Liver (tissue), 9 donors: ENCODE data around the gene TSPAN17. TPM values are rescaled to one million over a fixed set of nuclear protein-coding genes. Genes with fewer than 3 reads are reported as not detected.

Source experiments
- DNase-seq: peaks from one replicate; pipeline ENCODE4 v3.0.0-alpha.2; 2017; ENCODE audit warnings: low spot score
- H3K27ac ChIP-seq, 2 donors: one replicate each; pipeline ENCODE4 v1.7.0; 2013; ENCODE audit warnings: inconsistent platforms in 2 of 2, low read length in 2 of 2, control low read depth in 1 of 2, low read depth in 1 of 2, mild to moderate bottlenecking in 1 of 2
- H3K27me3 ChIP-seq, 4 donors: one replicate each; pipeline versions ENCODE4 v1.6.1 to v1.7.0; 2013; ENCODE audit warnings: low read length in 3 of 4, inconsistent platforms in 1 of 4, mild to moderate bottlenecking in 1 of 4, moderate library complexity in 1 of 4; ENCODE audit not compliant: control insufficient read depth in 4 of 4, insufficient read depth in 4 of 4
- H3K36me3 ChIP-seq, 4 donors: one replicate each; pipeline versions ENCODE4 v1.6.1 to v1.7.0; 2013; ENCODE audit warnings: low read length in 3 of 4, mild to moderate bottlenecking in 3 of 4, low read depth in 1 of 4, moderate library complexity in 1 of 4; ENCODE audit not compliant: control insufficient read depth in 4 of 4, insufficient read depth in 3 of 4
- H3K4me1 ChIP-seq, 4 donors: one replicate each; pipeline versions ENCODE4 v1.6.1 to v1.7.0; 2013; ENCODE audit warnings: low read length in 3 of 4, mild to moderate bottlenecking in 3 of 4, moderate library complexity in 1 of 4; ENCODE audit not compliant: control insufficient read depth in 4 of 4, insufficient read depth in 4 of 4
- H3K4me3 ChIP-seq, 3 donors: one replicate each; pipeline versions ENCODE4 v1.6.1 to v1.7.0; 2013; ENCODE audit warnings: low read length in 3 of 3, control low read depth in 1 of 3, low read depth in 1 of 3, mild to moderate bottlenecking in 1 of 3
- H3K9ac ChIP-seq, 2 donors: one replicate each; pipeline ENCODE4 v1.7.0; 2013; ENCODE audit warnings: low read length in 2 of 2, mild to moderate bottlenecking in 2 of 2, moderate library complexity in 2 of 2, control low read depth in 1 of 2, low read depth in 1 of 2
- H3K9me3 ChIP-seq, 4 donors: one replicate each; pipeline versions ENCODE4 v1.6.1 to v1.7.0; 2013; ENCODE audit warnings: low read length in 3 of 4; ENCODE audit not compliant: control insufficient read depth in 4 of 4
- EGR1 ChIP-seq, 2 donors: IDR thresholded peaks; 2 replicates each; pipeline ENCODE4 v1.6.1; 2016 to 2018; ENCODE audit warnings: antibody characterized with exemption in 2 of 2, low read depth in 2 of 2
- FOXA1 ChIP-seq: IDR thresholded peaks from 2 replicates; pipeline ENCODE4 v1.6.1; 2016; ENCODE audit warnings: antibody characterized with exemption
- FOXA2 ChIP-seq: IDR thresholded peaks from 2 replicates; pipeline ENCODE4 v1.6.1; 2016; ENCODE audit warnings: antibody characterized with exemption
- GABPA ChIP-seq, 2 donors: IDR thresholded peaks in 1 of 2; conservative IDR thresholded peaks in 1 of 2; 2 replicates each; pipeline ENCODE4 v1.6.1; 2016; ENCODE audit warnings: antibody characterized with exemption in 2 of 2, mild to moderate bottlenecking in 1 of 2, moderate library complexity in 1 of 2
- HNF4A ChIP-seq, 2 donors: conservative IDR thresholded peaks; 2 replicates each; pipeline ENCODE4 v1.6.1; 2016; ENCODE audit warnings: antibody characterized with exemption in 2 of 2, mild to moderate bottlenecking in 2 of 2
- HNF4G ChIP-seq: IDR thresholded peaks from 2 replicates; pipeline ENCODE4 v1.6.1; 2016; ENCODE audit warnings: antibody characterized with exemption
- JUND ChIP-seq, 2 donors: IDR thresholded peaks; 2 replicates each; pipeline ENCODE4 v1.6.1; 2016; ENCODE audit warnings: antibody characterized with exemption in 2 of 2
- NR2F2 ChIP-seq: IDR thresholded peaks from 2 replicates; pipeline ENCODE4 v1.6.1; 2016; ENCODE audit warnings: antibody characterized with exemption
- RAD21 ChIP-seq, 2 donors: IDR thresholded peaks; 2 replicates each; pipeline ENCODE4 v1.6.1; 2016; ENCODE audit warnings: antibody characterized with exemption in 2 of 2, mild to moderate bottlenecking in 2 of 2
- REST ChIP-seq: IDR thresholded peaks from 2 replicates; pipeline ENCODE4 v1.6.1; 2016; ENCODE audit warnings: antibody characterized with exemption, mild to moderate bottlenecking
- RXRA ChIP-seq, 2 donors: IDR thresholded peaks; 2 replicates each; pipeline ENCODE4 v1.6.1; 2017 to 2018; ENCODE audit warnings: antibody characterized with exemption in 2 of 2, mild to moderate bottlenecking in 1 of 2
- SP1 ChIP-seq: IDR thresholded peaks from 2 replicates; pipeline ENCODE4 v1.6.1; 2018; ENCODE audit warnings: antibody characterized with exemption, mild to moderate bottlenecking
- TAF1 ChIP-seq: conservative IDR thresholded peaks from 2 replicates; pipeline ENCODE4 v1.6.1; 2016; ENCODE audit warnings: antibody characterized with exemption, mild to moderate bottlenecking
- YY1 ChIP-seq: IDR thresholded peaks from 2 replicates; pipeline ENCODE4 v1.6.1; 2016; ENCODE audit warnings: antibody characterized with exemption, mild to moderate bottlenecking
- ZBTB33 ChIP-seq: IDR thresholded peaks from 2 replicates; pipeline ENCODE4 v1.6.1; 2016; ENCODE audit warnings: antibody characterized with exemption
- WGBS: extraction: QIAGEN DNeasy Blood & Tissue Kit; methylation state at CpG from one replicate; pipeline ENCODE4 v1.1.7; 2013; 5-methylcytosine and 5-hydroxymethylcytosine counted together
- polyA plus RNA-seq, 2 donors: library from polyadenylated mRNA; stranded (reverse) in 1 of 2; unstranded in 1 of 2; fragments of 200-250 nt in 1 of 2; fragments of >200 nt in 1 of 2; fragmentation: Nextera tagmentation in 1 of 2; extraction: Ambion mirVana in 1 of 2; gene quantifications; one replicate each; pipeline versions ENCODE4 v1.2.1 to v1.2.3, GENCODE V29; 2013 to 2015
- total RNA-seq, 2 donors: library from RNA; depleted of rRNA; stranded (reverse); fragments of >200 nt; gene quantifications; one replicate each; pipeline ENCODE4 v1.2.3, GENCODE V29; 2014
- TF ChIP-seq, protein P1 (sequence below): IDR thresholded peaks from 2 replicates; pipeline ENCODE4 v1.6.1; 2016; ENCODE audit warnings: antibody characterized with exemption
- TF ChIP-seq, protein P2 (sequence below): IDR thresholded peaks from 2 replicates; pipeline ENCODE4 v1.6.1; 2016; ENCODE audit warnings: antibody characterized with exemption
- TF ChIP-seq, protein P3 (sequence below): fragments of 150-350 bp; IDR thresholded peaks from 2 replicates; pipeline ENCODE4 v1.5.1; 2017; ENCODE audit warnings: improper control_type of control experiment, low read depth, low read length; ENCODE audit not compliant: missing input control
- donor health status: healthy.
- donor health status: healthy.
- donor health status: healthy.
- donor health status: healthy.
- donor health status: healthy.

Gene TSPAN17
- total and polyA plus RNA-seq, 4 donors, result 5.7 to 43.4 (median 16.2) TPM

GRCh38 chr5:176650354-176650884 is 3.1 kb downstream of the TSPAN17 start:
- 79% methylated on average over 8 of the region's 8 CpGs for WGBS
- no peak overlapping the region for H3K4me3 ChIP-seq
- H3K4me1 ChIP-seq, result peaks cover 5 to 18% (median 14%) of the 10 kb centered on the region in 4 donors

More at GRCh38 chr5:176650354-176650884, 3.1 kb downstream of the TSPAN17 start:
- TF ChIP-seq JUND (IDR thresholded peaks at IDR 0.05), result no peak
- no peak for TF ChIP-seq RAD21 (IDR thresholded peaks at IDR 0.05)
- no peak for TF ChIP-seq GABPA (IDR thresholded peaks at IDR 0.05 in 1 of 2, conservative IDR thresholded peaks at IDR 0.05 in 1 of 2)
- no peak for TF ChIP-seq FOXA2
- TF ChIP-seq YY1, result no peak
- TF ChIP-seq, protein P1, sequence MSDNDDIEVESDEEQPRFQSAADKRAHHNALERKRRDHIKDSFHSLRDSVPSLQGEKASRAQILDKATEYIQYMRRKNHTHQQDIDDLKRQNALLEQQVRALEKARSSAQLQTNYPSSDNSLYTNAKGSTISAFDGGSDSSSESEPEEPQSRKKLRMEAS, result no peak
- TF ChIP-seq REST, result no peak
- no peak for TF ChIP-seq FOXA1
- no peak for TF ChIP-seq RXRA (IDR thresholded peaks at IDR 0.05)
- TF ChIP-seq SP1, result no peak
- TF ChIP-seq, protein P2, sequence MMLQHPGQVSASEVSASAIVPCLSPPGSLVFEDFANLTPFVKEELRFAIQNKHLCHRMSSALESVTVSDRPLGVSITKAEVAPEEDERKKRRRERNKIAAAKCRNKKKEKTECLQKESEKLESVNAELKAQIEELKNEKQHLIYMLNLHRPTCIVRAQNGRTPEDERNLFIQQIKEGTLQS, result no peak
- no peak for TF ChIP-seq HNF4A (conservative IDR thresholded peaks at IDR 0.05)
- TF ChIP-seq, protein P3, sequence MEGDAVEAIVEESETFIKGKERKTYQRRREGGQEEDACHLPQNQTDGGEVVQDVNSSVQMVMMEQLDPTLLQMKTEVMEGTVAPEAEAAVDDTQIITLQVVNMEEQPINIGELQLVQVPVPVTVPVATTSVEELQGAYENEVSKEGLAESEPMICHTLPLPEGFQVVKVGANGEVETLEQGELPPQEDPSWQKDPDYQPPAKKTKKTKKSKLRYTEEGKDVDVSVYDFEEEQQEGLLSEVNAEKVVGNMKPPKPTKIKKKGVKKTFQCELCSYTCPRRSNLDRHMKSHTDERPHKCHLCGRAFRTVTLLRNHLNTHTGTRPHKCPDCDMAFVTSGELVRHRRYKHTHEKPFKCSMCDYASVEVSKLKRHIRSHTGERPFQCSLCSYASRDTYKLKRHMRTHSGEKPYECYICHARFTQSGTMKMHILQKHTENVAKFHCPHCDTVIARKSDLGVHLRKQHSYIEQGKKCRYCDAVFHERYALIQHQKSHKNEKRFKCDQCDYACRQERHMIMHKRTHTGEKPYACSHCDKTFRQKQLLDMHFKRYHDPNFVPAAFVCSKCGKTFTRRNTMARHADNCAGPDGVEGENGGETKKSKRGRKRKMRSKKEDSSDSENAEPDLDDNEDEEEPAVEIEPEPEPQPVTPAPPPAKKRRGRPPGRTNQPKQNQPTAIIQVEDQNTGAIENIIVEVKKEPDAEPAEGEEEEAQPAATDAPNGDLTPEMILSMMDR, result no peak
- no peak for TF ChIP-seq TAF1
- no peak for TF ChIP-seq HNF4G
- no peak for TF ChIP-seq NR2F2
- no peak for TF ChIP-seq ZBTB33
- TF ChIP-seq EGR1 (IDR thresholded peaks at IDR 0.05; ENCODE audit: low read depth in 2 of 2), result no peak
- no peak overlapping the region for H3K9ac ChIP-seq
- H3K27me3 ChIP-seq, result no peaks in the 10 kb centered on the region
- H3K36me3 ChIP-seq, result peaks cover 0 to 12% (median 1%) of the 10 kb centered on the region in 4 donors
- no peak for DNase-seq
- H3K9me3 ChIP-seq, result no peaks in the 10 kb centered on the region
- H3K27ac ChIP-seq, result no peak overlapping the region
